Gastrocnemius medialis (tissue), 4 donors: ENCODE results near the gene C6orf89.

Experiments
- POLR2A ChIP-seq, 2 donors: fragments of 450-650 bp; IDR thresholded peaks; one replicate each; pipeline ENCODE4 v1.6.1; 2017; ENCODE audit warnings: antibody characterized with exemption in 2 of 2, mild to moderate bottlenecking in 2 of 2, moderate library complexity in 2 of 2
- TF ChIP-seq, protein P1 (sequence below), 5 experiments: fragments of 450-650 bp in 3 of 5; fragments of 200-600 bp in 2 of 5; sonication (generic) in 2 of 5; IDR thresholded peaks in 4 of 5; conservative IDR thresholded peaks in 1 of 5; 1 replicate in 4 of 5; 2 replicates in 1 of 5; pipeline ENCODE4 v1.5.1; 2016 to 2019; ENCODE audit warnings: antibody characterized with exemption in 5 of 5, mild to moderate bottlenecking in 3 of 5, moderate library complexity in 3 of 5

GRCh38 chr6:36976509-36976908, 90.8 kb downstream of the C6orf89 start:
- TF ChIP-seq, protein P1, sequence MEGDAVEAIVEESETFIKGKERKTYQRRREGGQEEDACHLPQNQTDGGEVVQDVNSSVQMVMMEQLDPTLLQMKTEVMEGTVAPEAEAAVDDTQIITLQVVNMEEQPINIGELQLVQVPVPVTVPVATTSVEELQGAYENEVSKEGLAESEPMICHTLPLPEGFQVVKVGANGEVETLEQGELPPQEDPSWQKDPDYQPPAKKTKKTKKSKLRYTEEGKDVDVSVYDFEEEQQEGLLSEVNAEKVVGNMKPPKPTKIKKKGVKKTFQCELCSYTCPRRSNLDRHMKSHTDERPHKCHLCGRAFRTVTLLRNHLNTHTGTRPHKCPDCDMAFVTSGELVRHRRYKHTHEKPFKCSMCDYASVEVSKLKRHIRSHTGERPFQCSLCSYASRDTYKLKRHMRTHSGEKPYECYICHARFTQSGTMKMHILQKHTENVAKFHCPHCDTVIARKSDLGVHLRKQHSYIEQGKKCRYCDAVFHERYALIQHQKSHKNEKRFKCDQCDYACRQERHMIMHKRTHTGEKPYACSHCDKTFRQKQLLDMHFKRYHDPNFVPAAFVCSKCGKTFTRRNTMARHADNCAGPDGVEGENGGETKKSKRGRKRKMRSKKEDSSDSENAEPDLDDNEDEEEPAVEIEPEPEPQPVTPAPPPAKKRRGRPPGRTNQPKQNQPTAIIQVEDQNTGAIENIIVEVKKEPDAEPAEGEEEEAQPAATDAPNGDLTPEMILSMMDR (IDR thresholded peaks at IDR 0.05 in 4 of 5, conservative IDR thresholded peaks at IDR 0.05 in 1 of 5), result no peak
- TF ChIP-seq POLR2A (IDR thresholded peaks at IDR 0.05), result no peak
